GM23338 (cell line): ENCODE data around the gene DYTN.

Experiments used
- CREB1 ChIP-seq: fragments of 250-450 bp; sonication (Bioruptor Pico); IDR thresholded peaks from 2 replicates; pipeline ENCODE4 v1.5.0; 2020; ENCODE audit warnings: low read depth, mild to moderate bottlenecking, moderate library complexity
- POLR2AphosphoS5 ChIP-seq: IDR thresholded peaks from 2 replicates; pipeline ENCODE4 v1.6.1; 2016; ENCODE audit warnings: antibody characterized with exemption, low read depth

- no peak for TF ChIP-seq CREB1 (CRISPR knock-in tag)
- no peak for TF ChIP-seq POLR2AphosphoS5
Observed at GRCh38 chr2:206698811-206699210, 19.4 kb downstream of the DYTN start.
